ENCODE results near the gene CHRNB1.

The CHRNB1 gene

DNA sequence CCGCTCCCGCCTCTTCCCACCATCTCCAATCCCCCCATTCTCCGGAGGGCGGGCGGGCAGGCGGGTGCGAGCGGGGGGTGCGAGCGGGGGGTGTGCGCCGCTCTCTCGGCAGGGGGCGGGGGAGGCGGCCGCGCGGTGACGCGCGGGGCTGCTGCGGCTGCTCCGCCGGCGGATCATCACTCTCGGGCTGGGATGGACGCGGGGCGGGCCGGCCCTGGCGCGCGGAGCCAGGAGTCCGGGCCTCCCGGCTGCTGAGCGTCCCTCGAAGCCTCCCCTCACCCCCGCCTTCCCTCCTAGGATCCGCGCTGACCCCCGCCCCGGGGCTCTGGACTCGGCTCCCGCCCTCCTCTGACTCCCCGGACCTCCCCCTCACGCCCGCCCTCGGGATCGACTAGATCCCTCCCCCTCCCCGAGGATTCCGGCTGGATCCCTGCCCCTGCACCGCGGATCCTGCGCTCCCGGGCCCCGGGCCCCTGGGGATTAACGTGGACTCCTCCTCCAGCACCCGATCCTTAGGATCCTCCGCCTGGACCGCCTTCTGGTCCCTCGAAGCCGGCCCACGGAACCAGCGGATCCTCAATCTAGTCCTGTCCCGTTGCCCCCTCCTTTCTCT lies 40.0 kb upstream of the CHRNB1 start:
- H3K4me2 ChIP-seq (ENCODE audit: low read depth, low read length, poor library complexity, severe bottlenecking) = peak overlapping the region; percentile 74
- peak overlapping the region; percentile 75 for H3K9ac ChIP-seq (ENCODE audit: low read depth, low read length, poor library complexity, severe bottlenecking)
- H3K79me2 ChIP-seq (ENCODE audit: insufficient read depth, low read length) = peaks cover 6% of the 10 kb centered on the region
- H3F3A ChIP-seq (ENCODE audit: low read depth) = no peaks in the 10 kb centered on the region
- no peaks in the 10 kb centered on the region for H3K9me2 ChIP-seq (replicated peaks; ENCODE audit: low read depth, low read length)
- H3K9me3 ChIP-seq (ENCODE audit: insufficient read depth, low read depth, low read length) = no peaks in the 10 kb centered on the region
- peaks cover 20% of the 10 kb centered on the region for H3K4me1 ChIP-seq (ENCODE audit: insufficient read depth, low read length, poor library complexity, severe bottlenecking)
- H4K20me1 ChIP-seq (ENCODE audit: insufficient read depth, low read length, poor library complexity, severe bottlenecking) = peaks cover 3% of the 10 kb centered on the region
- H2AFZ ChIP-seq (ENCODE audit: low read length) = peak overlapping the region; percentile 93
- H3K4me3 ChIP-seq (ENCODE audit: low read length, poor library complexity, severe bottlenecking) = peak overlapping the region; percentile 76
- no peaks in the 10 kb centered on the region for H3K36me3 ChIP-seq (ENCODE audit: insufficient read depth, low read length)
- TF ChIP-seq EZH2phosphoT487 (IDR thresholded peaks at IDR 0.05; ENCODE audit: borderline replicate concordance) (no peak), CTCF (conservative IDR thresholded peaks at IDR 0.05; ENCODE audit: low read length) (no peak)
- no peaks in the 10 kb centered on the region for H3K27me3 ChIP-seq (ENCODE audit: insufficient read depth, low read length, poor library complexity, severe bottlenecking)

GRCh38 chr17:7405350-7406234 lies 39.3 kb upstream of the CHRNB1 start:
- Histone ChIP-seq H3K4me1 (ENCODE audit: insufficient read depth, low read length, poor library complexity, severe bottlenecking) (peaks cover 20% of the 10 kb centered on the region), H2AFZ (ENCODE audit: low read length) (peak overlapping the region; percentile 93; the same call in 1 of the 2 replicates), H3K79me2 (ENCODE audit: insufficient read depth, low read length) (peaks cover 6% of the 10 kb centered on the region), H3K9ac (ENCODE audit: low read depth, low read length, poor library complexity, severe bottlenecking) (peak overlapping the region; percentile 75), H3F3A (ENCODE audit: low read depth) (no peaks in the 10 kb centered on the region), H3K4me2 (ENCODE audit: low read depth, low read length, poor library complexity, severe bottlenecking) (peak overlapping the region; percentile 74), H3K27me3 (ENCODE audit: insufficient read depth, low read length, poor library complexity, severe bottlenecking) (no peaks in the 10 kb centered on the region), H3K9me3 (ENCODE audit: insufficient read depth, low read depth, low read length) (no peaks in the 10 kb centered on the region), H3K4me3 (ENCODE audit: low read length, poor library complexity, severe bottlenecking) (peak overlapping the region; percentile 76), H4K20me1 (ENCODE audit: insufficient read depth, low read length, poor library complexity, severe bottlenecking) (peaks cover 3% of the 10 kb centered on the region), H3K9me2 (replicated peaks; ENCODE audit: low read depth, low read length) (no peaks in the 10 kb centered on the region), H3K36me3 (ENCODE audit: insufficient read depth, low read length) (no peaks in the 10 kb centered on the region)
- TF ChIP-seq EZH2phosphoT487 (IDR thresholded peaks at IDR 0.05; ENCODE audit: borderline replicate concordance) = no peak
- TF ChIP-seq CTCF (conservative IDR thresholded peaks at IDR 0.05; ENCODE audit: low read length) = no peak

DNA sequence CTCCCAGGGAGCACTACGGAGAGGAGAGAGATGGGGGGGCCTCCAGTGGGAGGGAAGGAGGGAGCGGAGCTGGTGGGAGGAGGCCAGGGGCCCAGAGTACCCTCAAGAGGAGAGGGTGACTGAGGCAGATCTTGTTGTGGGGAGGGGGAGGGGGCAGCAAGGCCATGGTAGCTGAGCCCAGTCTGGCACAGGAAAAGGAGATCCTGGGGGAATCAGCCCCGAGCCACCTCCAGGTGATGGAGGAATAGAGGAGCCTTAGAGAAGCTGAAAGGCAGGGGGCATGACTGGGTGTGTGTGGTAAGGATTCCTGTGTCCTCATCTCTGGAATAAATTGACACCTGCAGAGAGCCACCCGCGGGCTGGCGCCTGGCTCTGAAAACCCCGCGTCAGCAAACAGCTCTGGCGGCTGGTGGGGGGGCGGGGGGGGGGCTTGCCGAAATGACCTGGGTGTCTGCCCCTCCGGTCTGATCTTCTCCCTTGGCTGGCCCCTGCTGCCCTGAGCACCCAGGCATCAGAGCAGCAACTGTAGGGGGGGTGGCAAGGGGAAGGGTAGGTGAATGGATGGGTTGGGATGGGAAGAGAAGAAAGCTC lies 38.5 kb upstream of the CHRNB1 start:
- H3K36me3 ChIP-seq (ENCODE audit: insufficient read depth, low read length) = no peaks in the 10 kb centered on the region
- H4K20me1 ChIP-seq (ENCODE audit: insufficient read depth, low read length, poor library complexity, severe bottlenecking) = peaks cover 3% of the 10 kb centered on the region
- peaks cover 6% of the 10 kb centered on the region for H3K79me2 ChIP-seq (ENCODE audit: insufficient read depth, low read length)
- peak overlapping the region; percentile 76 for H3K4me3 ChIP-seq (ENCODE audit: low read length, poor library complexity, severe bottlenecking)
- no peaks in the 10 kb centered on the region for H3K27me3 ChIP-seq (ENCODE audit: insufficient read depth, low read length, poor library complexity, severe bottlenecking)
- no peaks in the 10 kb centered on the region for H3K9me2 ChIP-seq (replicated peaks; ENCODE audit: low read depth, low read length)
- H3K9ac ChIP-seq (ENCODE audit: low read depth, low read length, poor library complexity, severe bottlenecking) = no peak overlapping the region
- H2AFZ ChIP-seq (ENCODE audit: low read length) = no peak overlapping the region
- TF ChIP-seq EZH2phosphoT487 (IDR thresholded peaks at IDR 0.05; ENCODE audit: borderline replicate concordance) = no peak
- no peak for TF ChIP-seq CTCF (conservative IDR thresholded peaks at IDR 0.05; ENCODE audit: low read length)
- peak overlapping the region; percentile 74 for H3K4me2 ChIP-seq (ENCODE audit: low read depth, low read length, poor library complexity, severe bottlenecking)
- H3K4me1 ChIP-seq (ENCODE audit: insufficient read depth, low read length, poor library complexity, severe bottlenecking) = peaks cover 20% of the 10 kb centered on the region
- H3F3A ChIP-seq (ENCODE audit: low read depth) = no peaks in the 10 kb centered on the region
- H3K9me3 ChIP-seq (ENCODE audit: insufficient read depth, low read depth, low read length) = no peaks in the 10 kb centered on the region
